Airway epithelial cell (primary cell): ENCODE measurements around the gene GPR180. TPM values are rescaled to one million over a fixed set of nuclear protein-coding genes. Genes with fewer than 3 reads are reported as not detected.

Source experiments
- total RNA-seq: library from RNA; depleted of rRNA; stranded (reverse); fragments of >200 nt; gene quantifications from 2 replicates; pipeline ENCODE4 v1.2.3, GENCODE V29; 2015

Gene GPR180
- total RNA-seq, result 3.9 and 7.3 TPM in 2 replicates

DNA sequence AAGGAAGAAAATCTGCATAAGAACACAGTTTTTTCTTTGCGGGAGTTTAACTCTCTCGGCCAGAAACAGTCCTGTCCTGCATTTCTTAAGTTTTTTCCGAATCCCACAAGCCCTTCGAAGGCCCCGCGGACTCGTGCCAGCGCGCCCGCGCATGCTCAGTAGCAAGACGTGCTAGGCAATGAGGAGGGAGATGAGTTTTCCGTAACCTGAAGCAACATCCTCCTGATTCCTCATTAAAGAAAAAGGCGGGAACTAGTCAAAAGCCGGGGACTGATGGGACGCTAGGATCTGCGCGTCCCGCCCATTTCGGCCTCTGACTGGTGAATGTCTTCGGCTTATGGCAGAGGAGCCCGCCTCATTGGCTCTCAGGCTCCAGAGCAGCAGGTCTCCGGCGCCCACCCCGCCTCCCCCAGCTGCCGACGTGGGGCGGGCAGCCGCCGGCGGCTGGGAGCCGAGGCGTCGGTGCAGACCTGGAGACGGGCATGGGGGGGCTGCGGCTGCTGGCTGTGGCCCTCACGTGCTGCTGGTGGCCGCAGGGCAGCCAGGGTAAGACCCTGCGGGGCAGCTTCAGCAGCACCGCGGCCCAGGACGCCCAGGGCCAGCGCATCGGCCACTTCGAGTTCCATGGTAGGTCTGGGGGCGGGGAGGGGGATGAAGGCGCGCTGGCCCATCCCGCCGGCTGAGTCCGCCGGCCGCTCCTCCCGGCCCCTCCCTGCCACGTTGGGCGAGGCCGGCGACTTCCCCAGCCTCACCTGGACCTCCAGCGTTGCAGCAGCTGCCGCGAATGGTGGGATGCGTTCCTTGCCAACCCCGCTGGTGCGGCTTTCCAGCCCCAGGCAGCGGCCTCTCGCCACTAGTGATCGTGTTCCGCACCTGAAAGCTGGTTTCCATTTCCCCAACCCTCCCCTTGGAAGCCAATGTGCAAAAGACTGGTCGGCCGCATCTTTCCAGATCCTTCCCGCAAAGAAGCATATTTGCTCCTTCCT is at the start of gene GPR180:
GPR180 (plus strand) TSS at position 412 of the 986 bp plus-strand sequence; CDS start at position 483, 71 bp downstream.

DNA sequence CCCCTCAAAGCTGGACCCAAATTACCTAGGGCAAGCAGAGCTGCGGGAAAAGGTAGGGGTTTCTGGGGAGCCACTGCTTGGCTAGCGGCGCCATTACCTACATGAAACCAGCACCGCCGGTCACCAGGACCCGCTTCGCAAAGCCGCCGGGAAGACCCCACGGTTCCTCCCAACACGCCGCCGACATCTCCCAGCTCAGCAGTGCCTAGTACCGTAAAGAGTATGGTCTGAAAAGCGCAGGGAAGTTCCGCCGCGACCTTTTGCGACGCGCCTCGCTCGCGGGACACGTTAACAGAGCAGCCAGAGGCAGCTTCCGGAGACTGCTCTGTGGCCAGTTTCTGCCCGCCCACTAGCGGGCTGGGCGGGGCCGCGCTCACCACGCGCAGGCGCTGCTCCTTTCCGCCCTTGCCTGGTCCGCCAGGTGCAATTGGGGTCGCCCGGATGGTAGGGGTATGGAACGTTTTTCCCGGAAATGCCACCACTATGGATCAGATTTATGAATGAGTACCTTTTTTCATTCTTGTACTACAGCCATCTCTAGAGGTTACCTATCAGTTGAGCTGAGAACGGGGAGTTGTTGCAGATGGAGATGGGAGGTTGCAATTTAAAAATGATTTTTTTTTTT is 5.6 kb upstream of the GPR180 start, which contains the start of gene TGDS:
TGDS (minus strand) TSS at position 203 of the 625 bp plus-strand sequence; CDS start at position 187, 16 bp downstream.

Other genes with a start within 250 kb of the GPR180 start
- gene DCT, start 122.2 kb upstream of the GPR180 start, total RNA-seq, result not detected in 2 replicates
- gene TGDS, start 5.7 kb upstream of the GPR180 start, total RNA-seq, result 7.2 and 10.9 TPM in 2 replicates
- gene SOX21, start 110.7 kb downstream of the GPR180 start, total RNA-seq, result 5.7 and 6.2 TPM in 2 replicates